ENCODE data around the gene NPS.

The NPS gene, protein sequence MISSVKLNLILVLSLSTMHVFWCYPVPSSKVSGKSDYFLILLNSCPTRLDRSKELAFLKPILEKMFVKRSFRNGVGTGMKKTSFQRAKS

DNA sequence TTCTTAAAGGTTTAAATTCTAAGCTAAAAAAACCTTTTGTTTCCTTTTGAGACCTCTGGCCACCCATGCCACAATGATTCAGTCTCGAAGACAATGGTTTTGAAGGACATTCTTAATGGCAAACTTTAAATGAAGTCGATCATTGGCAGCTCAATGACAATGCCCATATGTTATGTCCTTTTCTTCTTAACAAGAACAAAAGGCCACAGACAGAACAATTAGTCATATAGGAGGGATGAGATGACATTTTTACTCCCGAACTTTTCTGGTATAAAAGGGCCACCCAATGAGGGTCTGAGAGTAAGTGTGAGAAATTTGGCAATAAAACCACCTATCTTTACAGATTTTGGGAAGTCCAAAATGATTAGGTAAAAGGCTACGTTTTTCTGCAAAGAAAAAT lies at the start of gene NPS:
Gene NPS (plus strand): TSS at position 301 of the 400 bp plus-strand sequence. CDS start 60 bp downstream, at position 361.
- no peaks in the 10 kb centered on the region for H3K4me1 ChIP-seq (ENCODE audit: control insufficient read depth, insufficient read depth, low read length)
- H3K27me3 ChIP-seq (ENCODE audit: control insufficient read depth, insufficient read depth, low read length): no peaks in the 10 kb centered on the region
- H3K36me3 ChIP-seq (ENCODE audit: control insufficient read depth, insufficient read depth, low read length): no peaks in the 10 kb centered on the region
- no peak within 1 kb of the TSS for H3K27ac ChIP-seq (ENCODE audit: low read depth, low read length)
- H3K4me3 ChIP-seq (ENCODE audit: low read length): no peak within 1 kb of the TSS
- no peak within 1 kb of the TSS for H3K9ac ChIP-seq (ENCODE audit: low read length)

DNA sequence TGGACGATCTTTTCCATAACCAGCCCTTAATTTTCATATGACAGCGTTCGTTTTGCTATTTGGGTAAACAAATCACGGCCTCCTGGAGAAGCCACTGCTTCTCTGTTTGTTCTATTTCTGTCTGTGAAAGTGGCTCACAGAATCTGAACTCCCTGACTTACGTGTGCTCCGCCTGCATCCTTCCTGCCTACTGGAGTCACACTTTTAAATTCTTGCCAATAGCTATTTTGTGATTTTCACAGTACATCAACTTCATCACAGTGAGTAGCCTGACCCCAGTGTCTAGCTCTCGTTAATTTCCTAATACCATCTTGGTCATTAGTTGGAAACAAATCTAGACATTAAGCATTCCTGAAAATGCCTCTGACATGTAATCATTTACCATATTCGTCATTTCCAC lies 49.0 kb upstream of the NPS start:
- no peak overlapping the region for H3K27ac ChIP-seq (ENCODE audit: low read depth, low read length)
- no peaks in the 10 kb centered on the region for H3K36me3 ChIP-seq (ENCODE audit: control insufficient read depth, insufficient read depth, low read length)
- H3K4me1 ChIP-seq (ENCODE audit: control insufficient read depth, insufficient read depth, low read length): no peaks in the 10 kb centered on the region
- H3K9ac ChIP-seq (ENCODE audit: low read length): no peak overlapping the region
- H3K27me3 ChIP-seq (ENCODE audit: control insufficient read depth, insufficient read depth, low read length): no peaks in the 10 kb centered on the region
- no peak overlapping the region for H3K4me3 ChIP-seq (ENCODE audit: low read length)

DNA sequence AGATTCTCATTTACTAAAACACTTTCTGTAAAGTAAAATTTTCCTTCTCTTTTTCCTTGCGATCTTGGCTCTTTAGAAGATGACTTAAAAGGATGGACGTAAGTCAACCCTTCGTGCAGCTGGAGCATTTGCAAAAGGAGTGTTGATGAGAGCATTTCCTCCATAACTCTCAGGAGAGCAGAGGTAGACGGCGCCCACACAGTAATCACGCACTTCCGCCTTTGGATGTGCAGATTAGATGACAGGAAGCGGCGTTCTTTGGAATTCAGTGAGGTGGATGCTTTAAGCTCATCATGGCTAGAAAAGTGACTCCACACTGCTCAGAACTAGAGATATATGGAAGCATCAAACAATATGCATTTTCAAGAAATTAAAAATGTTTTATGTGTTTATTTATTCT lies 43.0 kb upstream of the NPS start:
- Histone ChIP-seq H3K27ac (ENCODE audit: low read depth, low read length) (no peak overlapping the region), H3K36me3 (ENCODE audit: control insufficient read depth, insufficient read depth, low read length) (no peaks in the 10 kb centered on the region), H3K4me1 (ENCODE audit: control insufficient read depth, insufficient read depth, low read length) (no peaks in the 10 kb centered on the region), H3K9ac (ENCODE audit: low read length) (no peak overlapping the region), H3K4me3 (ENCODE audit: low read length) (no peak overlapping the region), H3K27me3 (ENCODE audit: control insufficient read depth, insufficient read depth, low read length) (no peaks in the 10 kb centered on the region)

DNA sequence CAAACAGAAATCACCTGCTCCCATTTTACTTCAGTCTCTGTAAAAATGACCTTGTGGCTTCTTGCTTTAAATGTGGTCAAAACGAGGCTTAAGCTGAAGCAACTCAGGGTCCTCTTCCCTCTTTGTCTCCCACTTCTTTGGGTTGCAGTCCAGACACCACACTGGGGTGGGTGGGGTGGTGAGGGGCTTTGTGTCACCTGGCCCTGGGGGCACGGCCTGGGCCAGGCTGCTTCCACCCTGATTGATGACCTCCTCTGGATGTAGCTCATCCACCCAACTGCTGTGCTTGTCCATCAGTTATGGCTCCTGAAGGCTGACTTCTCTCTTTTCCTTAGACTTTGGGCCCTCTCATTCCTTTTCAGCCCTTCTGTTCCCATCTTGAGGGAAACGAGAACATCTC lies 26.8 kb upstream of the NPS start:
- no peaks in the 10 kb centered on the region for H3K36me3 ChIP-seq (ENCODE audit: control insufficient read depth, insufficient read depth, low read length)
- no peak overlapping the region for H3K9ac ChIP-seq (ENCODE audit: low read length)
- no peak overlapping the region for H3K27ac ChIP-seq (ENCODE audit: low read depth, low read length)
- H3K4me3 ChIP-seq (ENCODE audit: low read length): no peak overlapping the region
- no peaks in the 10 kb centered on the region for H3K27me3 ChIP-seq (ENCODE audit: control insufficient read depth, insufficient read depth, low read length)
- H3K4me1 ChIP-seq (ENCODE audit: control insufficient read depth, insufficient read depth, low read length): no peaks in the 10 kb centered on the region

DNA sequence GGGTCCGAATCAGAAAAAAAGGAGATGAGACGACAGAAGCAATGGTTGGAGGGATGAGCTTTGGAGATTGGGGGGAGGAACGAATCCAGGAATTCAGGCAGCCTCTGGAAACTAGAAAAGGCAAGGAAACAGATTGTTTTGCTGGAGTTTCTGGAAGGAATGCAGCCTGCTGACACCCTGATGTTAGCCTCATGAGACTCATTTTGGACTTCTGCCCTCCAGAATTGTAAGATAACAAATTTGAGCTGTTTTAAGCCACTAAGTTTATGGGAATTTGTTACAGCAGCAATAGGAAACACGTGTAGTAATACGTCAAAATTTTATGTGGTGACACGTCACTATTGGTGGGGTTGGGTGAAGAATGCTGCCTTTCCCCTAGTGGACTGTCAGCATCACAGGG lies 25.6 kb upstream of the NPS start:
- no peaks in the 10 kb centered on the region for H3K27me3 ChIP-seq (ENCODE audit: control insufficient read depth, insufficient read depth, low read length)
- H3K27ac ChIP-seq (ENCODE audit: low read depth, low read length): no peak overlapping the region
- no peak overlapping the region for H3K4me3 ChIP-seq (ENCODE audit: low read length)
- H3K4me1 ChIP-seq (ENCODE audit: control insufficient read depth, insufficient read depth, low read length): no peaks in the 10 kb centered on the region
- no peaks in the 10 kb centered on the region for H3K36me3 ChIP-seq (ENCODE audit: control insufficient read depth, insufficient read depth, low read length)
- no peak overlapping the region for H3K9ac ChIP-seq (ENCODE audit: low read length)

DNA sequence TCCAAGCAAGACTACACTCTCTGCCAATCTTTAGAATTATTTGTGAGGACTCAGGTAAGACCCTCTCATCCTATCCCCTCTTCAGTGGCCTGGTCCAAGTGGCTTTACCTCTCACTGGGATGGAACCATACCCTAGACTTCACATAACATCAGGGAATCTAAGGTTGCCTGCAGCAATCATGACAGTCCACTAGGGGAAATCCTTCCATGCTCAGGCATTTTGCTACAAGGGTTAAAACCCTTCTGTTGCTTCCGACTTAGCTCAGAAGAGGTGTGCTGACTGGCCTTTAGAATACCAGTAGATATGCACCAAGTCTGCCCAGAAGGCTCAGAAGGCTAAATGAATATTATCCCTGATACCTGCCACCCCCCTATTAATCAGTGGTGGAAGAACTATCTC lies 24.9 kb upstream of the NPS start:
- Histone ChIP-seq H3K27ac (ENCODE audit: low read depth, low read length) (no peak overlapping the region), H3K9ac (ENCODE audit: low read length) (no peak overlapping the region), H3K36me3 (ENCODE audit: control insufficient read depth, insufficient read depth, low read length) (no peaks in the 10 kb centered on the region), H3K27me3 (ENCODE audit: control insufficient read depth, insufficient read depth, low read length) (no peaks in the 10 kb centered on the region), H3K4me1 (ENCODE audit: control insufficient read depth, insufficient read depth, low read length) (no peaks in the 10 kb centered on the region), H3K4me3 (ENCODE audit: low read length) (no peak overlapping the region)

DNA sequence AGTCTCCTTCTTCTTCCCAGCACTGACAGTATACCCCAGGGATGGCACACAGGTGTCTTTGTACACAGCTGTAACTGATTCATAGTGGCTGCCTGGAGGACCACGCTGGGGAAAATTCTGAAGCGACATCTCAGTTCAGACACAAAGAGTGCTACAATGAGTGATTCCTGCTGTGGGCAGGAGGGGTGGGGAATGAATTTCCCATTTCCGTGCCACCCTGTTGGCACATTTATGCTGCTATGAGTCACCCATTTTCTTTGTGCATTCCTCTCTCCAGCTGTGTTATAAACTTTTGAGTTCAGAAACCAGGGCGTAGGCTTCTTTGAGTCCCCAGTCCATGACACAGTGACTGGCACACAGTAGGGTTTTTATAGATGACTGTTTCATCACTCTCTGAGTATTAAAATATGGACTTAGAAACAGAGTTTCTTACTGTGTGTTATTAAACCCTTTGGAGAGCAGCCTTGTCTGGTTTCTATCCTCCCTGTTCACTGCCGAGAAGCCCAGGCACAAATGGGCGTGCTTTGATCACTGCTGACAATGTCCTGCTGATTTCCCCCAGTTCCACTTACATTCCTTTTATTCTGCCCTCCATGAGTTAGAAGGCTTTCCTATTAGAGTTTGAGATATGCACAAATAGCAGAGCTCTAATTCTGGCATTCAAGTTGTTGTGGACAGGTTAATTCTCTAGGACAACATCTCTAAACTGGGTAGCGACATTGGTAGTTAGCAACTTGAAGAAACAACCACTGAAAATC lies 24.0 kb upstream of the NPS start:
- H3K4me1 ChIP-seq (ENCODE audit: control insufficient read depth, insufficient read depth, low read length): no peaks in the 10 kb centered on the region
- H3K36me3 ChIP-seq (ENCODE audit: control insufficient read depth, insufficient read depth, low read length): no peaks in the 10 kb centered on the region
- no peak overlapping the region for H3K4me3 ChIP-seq (ENCODE audit: low read length)
- H3K27me3 ChIP-seq (ENCODE audit: control insufficient read depth, insufficient read depth, low read length): no peaks in the 10 kb centered on the region
- H3K27ac ChIP-seq (ENCODE audit: low read depth, low read length): no peak overlapping the region
- no peak overlapping the region for H3K9ac ChIP-seq (ENCODE audit: low read length)

DNA sequence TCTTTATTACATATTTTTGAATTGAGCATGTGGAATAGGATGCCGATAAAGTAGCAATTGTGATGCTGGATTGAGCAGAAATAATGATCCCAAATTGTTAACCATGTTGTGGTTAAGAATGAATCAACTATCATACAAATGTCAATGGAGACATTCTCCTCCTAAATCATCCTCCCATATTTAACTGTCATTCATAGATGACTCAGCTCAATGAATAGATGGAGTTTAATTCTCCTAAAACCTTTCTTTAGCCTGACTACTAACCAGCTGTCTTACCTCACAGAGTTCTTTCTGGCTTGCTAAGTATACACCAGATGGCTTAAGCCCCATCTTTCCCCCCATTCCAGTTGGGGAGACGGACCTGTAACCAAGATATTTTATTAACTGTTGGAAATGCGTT lies 23.4 kb upstream of the NPS start:
- no peaks in the 10 kb centered on the region for H3K27me3 ChIP-seq (ENCODE audit: control insufficient read depth, insufficient read depth, low read length)
- H3K9ac ChIP-seq (ENCODE audit: low read length): no peak overlapping the region
- H3K36me3 ChIP-seq (ENCODE audit: control insufficient read depth, insufficient read depth, low read length): no peaks in the 10 kb centered on the region
- H3K27ac ChIP-seq (ENCODE audit: low read depth, low read length): no peak overlapping the region
- no peaks in the 10 kb centered on the region for H3K4me1 ChIP-seq (ENCODE audit: control insufficient read depth, insufficient read depth, low read length)
- H3K4me3 ChIP-seq (ENCODE audit: low read length): no peak overlapping the region

DNA sequence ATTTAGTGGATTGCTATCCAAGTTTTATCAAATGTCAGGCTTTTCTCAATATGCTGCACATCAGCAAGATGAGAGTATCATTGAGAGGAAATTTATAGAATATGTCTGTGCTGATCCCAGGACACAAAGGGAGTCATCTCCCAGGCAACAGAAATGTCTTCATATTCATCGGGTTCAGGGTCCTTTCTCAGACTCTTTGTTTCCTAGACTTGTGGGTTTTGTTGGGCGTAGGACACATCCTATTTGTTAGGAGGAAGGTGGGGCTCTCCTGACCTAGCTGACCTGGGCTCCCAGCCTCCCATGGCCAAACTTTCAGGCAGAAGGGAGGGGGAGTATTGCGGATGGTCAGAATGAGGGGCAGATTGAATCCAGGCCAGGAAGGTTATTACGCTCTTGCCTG lies 22.9 kb upstream of the NPS start:
- Histone ChIP-seq H3K4me3 (ENCODE audit: low read length) (no peak overlapping the region), H3K9ac (ENCODE audit: low read length) (no peak overlapping the region), H3K27ac (ENCODE audit: low read depth, low read length) (no peak overlapping the region), H3K4me1 (ENCODE audit: control insufficient read depth, insufficient read depth, low read length) (no peaks in the 10 kb centered on the region), H3K36me3 (ENCODE audit: control insufficient read depth, insufficient read depth, low read length) (no peaks in the 10 kb centered on the region), H3K27me3 (ENCODE audit: control insufficient read depth, insufficient read depth, low read length) (no peaks in the 10 kb centered on the region)

DNA sequence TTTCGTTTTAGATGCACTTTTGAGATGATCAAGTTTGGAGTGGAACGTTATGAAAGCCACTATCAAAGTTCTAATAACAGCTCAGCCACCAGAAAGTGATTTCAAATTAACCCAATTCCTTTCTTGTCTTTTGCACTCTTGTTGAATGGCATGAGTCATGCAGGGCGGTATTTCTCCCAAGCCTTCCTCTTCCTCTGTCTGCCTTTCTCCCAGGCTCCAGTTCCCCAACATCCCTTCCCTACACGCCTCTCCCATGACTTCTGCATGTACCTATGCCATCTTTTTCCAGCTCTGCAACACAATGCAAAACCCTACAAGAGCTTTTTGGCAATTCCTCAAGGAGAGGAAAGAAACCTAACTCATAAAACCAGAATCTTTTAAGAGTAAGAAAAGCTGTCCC lies 21.8 kb upstream of the NPS start:
- no peak overlapping the region for H3K4me3 ChIP-seq (ENCODE audit: low read length)
- H3K36me3 ChIP-seq (ENCODE audit: control insufficient read depth, insufficient read depth, low read length): no peaks in the 10 kb centered on the region
- no peaks in the 10 kb centered on the region for H3K27me3 ChIP-seq (ENCODE audit: control insufficient read depth, insufficient read depth, low read length)
- H3K9ac ChIP-seq (ENCODE audit: low read length): no peak overlapping the region
- no peaks in the 10 kb centered on the region for H3K4me1 ChIP-seq (ENCODE audit: control insufficient read depth, insufficient read depth, low read length)
- H3K27ac ChIP-seq (ENCODE audit: low read depth, low read length): no peak overlapping the region

DNA sequence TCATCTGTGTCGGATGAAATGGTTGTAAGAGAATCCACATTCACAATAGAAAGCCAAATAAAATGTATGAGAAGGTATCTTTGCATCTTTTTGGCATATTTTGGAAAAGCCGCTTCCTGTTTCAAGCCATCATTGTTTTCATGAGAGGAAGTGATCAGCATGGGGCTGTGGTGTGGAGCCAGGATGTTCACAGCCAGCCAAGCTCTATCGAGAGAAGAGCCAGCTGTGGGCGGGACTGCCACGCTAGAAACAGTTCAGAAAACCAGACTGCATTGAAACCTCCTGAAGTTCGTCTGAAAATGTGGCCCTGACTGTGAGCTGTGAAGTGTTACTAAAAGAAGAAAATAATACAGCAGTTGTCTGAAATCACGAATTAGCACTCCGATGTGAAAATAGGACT lies 21.2 kb upstream of the NPS start:
- no peaks in the 10 kb centered on the region for H3K27me3 ChIP-seq (ENCODE audit: control insufficient read depth, insufficient read depth, low read length)
- no peaks in the 10 kb centered on the region for H3K4me1 ChIP-seq (ENCODE audit: control insufficient read depth, insufficient read depth, low read length)
- no peak overlapping the region for H3K27ac ChIP-seq (ENCODE audit: low read depth, low read length)

DNA sequence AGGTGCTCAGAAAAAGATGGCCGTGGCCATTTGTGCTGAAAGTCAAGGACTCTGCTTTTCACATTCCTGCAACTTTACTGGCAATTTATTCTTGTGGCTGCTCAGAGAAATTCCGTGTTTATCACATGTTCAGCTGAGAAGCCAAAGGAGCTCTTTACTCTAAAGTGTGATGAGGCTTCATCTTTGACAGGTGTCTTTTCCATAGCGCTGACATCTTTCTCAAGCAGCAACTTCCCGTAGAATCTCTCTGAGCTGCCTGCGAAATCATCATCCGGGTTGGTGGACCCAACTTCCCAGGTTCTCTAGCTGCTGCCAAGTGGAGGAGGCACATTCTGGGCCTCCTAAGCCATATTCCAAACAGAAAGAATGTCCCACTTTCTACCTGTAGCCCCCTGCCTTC lies 16.9 kb upstream of the NPS start:
- H3K27ac ChIP-seq (ENCODE audit: low read depth, low read length): no peak overlapping the region

More for the DNA sequence above, 21.2 kb upstream of the NPS start:
- Histone ChIP-seq H3K4me3 (ENCODE audit: low read length) (no peak overlapping the region), H3K9ac (ENCODE audit: low read length) (no peak overlapping the region), H3K36me3 (ENCODE audit: control insufficient read depth, insufficient read depth, low read length) (no peaks in the 10 kb centered on the region)

DNA sequence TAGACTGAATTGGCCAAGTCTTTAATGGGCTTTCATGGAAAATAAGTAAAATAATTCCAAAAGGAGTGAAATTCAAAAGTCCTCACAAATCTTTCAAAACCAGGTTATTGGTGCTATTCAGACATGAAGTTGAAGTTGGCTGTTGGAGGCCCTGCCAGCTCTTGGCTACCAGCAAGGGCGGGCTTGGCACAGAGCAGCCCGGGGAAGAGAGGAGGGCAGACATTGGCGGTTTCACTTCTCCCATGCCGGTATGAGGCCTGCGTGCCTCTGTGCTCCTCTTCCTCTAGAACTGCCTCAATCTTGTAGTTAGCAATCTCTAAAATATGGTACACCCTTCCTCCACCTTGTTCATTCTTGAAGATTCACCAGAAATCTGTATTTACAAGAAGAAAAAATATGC lies 16.4 kb upstream of the NPS start:
- no peak overlapping the region for H3K4me3 ChIP-seq (ENCODE audit: low read length)
- H3K9ac ChIP-seq (ENCODE audit: low read length): no peak overlapping the region
- no peaks in the 10 kb centered on the region for H3K4me1 ChIP-seq (ENCODE audit: control insufficient read depth, insufficient read depth, low read length)
- H3K27me3 ChIP-seq (ENCODE audit: control insufficient read depth, insufficient read depth, low read length): no peaks in the 10 kb centered on the region
- no peak overlapping the region for H3K27ac ChIP-seq (ENCODE audit: low read depth, low read length)
- no peaks in the 10 kb centered on the region for H3K36me3 ChIP-seq (ENCODE audit: control insufficient read depth, insufficient read depth, low read length)

More for the DNA sequence above, 16.9 kb upstream of the NPS start:
- Histone ChIP-seq H3K4me1 (ENCODE audit: control insufficient read depth, insufficient read depth, low read length) (no peaks in the 10 kb centered on the region), H3K36me3 (ENCODE audit: control insufficient read depth, insufficient read depth, low read length) (no peaks in the 10 kb centered on the region), H3K4me3 (ENCODE audit: low read length) (no peak overlapping the region), H3K9ac (ENCODE audit: low read length) (no peak overlapping the region), H3K27me3 (ENCODE audit: control insufficient read depth, insufficient read depth, low read length) (no peaks in the 10 kb centered on the region)

Data from rectal smooth muscle tissue (tissue), 1 donor.